Heart right ventricle (tissue), 16 donors: ENCODE results near the gene FAM204A. TPM values are rescaled to one million over a fixed set of nuclear protein-coding genes. Genes with fewer than 3 reads are reported as not detected.

ENCODE experiments used
- ATAC-seq, 8 donors: fragments of 200-7000 bp; cut with Tn5 transposase; one replicate each; pipeline ENCODE4 v1.9.1; 2020; ENCODE audit warnings: mild to moderate bottlenecking in 8 of 8, moderate library complexity in 8 of 8, moderate number of reproducible peaks in 1 of 8
- DNase-seq, 2 donors: peaks; one replicate each; pipeline ENCODE4 v3.0.0-alpha.2; 2020
- H3K27ac ChIP-seq, 10 donors: fragments of 200-600 bp; sonication (generic) in 2 of 10; one replicate each; pipeline versions ENCODE4 v1.5.0 to v1.8.0; 2020 to 2022; ENCODE audit warnings: mild to moderate bottlenecking in 3 of 10
- H3K27me3 ChIP-seq, 7 donors: fragments of 200-600 bp; one replicate each; pipeline ENCODE4 v1.8.0; 2021 to 2022; ENCODE audit warnings: mild to moderate bottlenecking in 2 of 7
- H3K36me3 ChIP-seq, 9 donors: fragments of 200-600 bp; sonication (generic) in 1 of 9; one replicate each; pipeline versions ENCODE4 v1.5.0 to v1.8.0; 2020 to 2022; ENCODE audit warnings: mild to moderate bottlenecking in 2 of 9
- H3K4me1 ChIP-seq, 9 donors: fragments of 200-600 bp; sonication (generic) in 1 of 9; one replicate each; pipeline versions ENCODE4 v1.5.0 to v1.8.0; 2020 to 2022; ENCODE audit warnings: mild to moderate bottlenecking in 4 of 9
- H3K4me3 ChIP-seq, 10 donors: fragments of 200-600 bp; sonication (generic) in 2 of 10; one replicate each; pipeline versions ENCODE4 v1.5.0 to v1.8.0; 2020 to 2022; ENCODE audit warnings: mild to moderate bottlenecking in 7 of 10, moderate library complexity in 2 of 10
- H3K9me3 ChIP-seq, 11 donors: fragments of 200-600 bp in 10 of 11; sonication (generic) in 2 of 11; one replicate each; pipeline versions ENCODE4 v1.5.0 to v1.8.0; 2013 to 2022; ENCODE audit warnings: mild to moderate bottlenecking in 2 of 11, control low read depth in 1 of 11, moderate library complexity in 1 of 11
- WGBS, 2 donors: extraction: QIAGEN DNeasy Blood & Tissue Kit; methylation state at CpG; one replicate each; pipeline ENCODE4 v1.1.7; 2013; ENCODE audit warnings: inconsistent platforms in 1 of 2; 5-methylcytosine and 5-hydroxymethylcytosine counted together
- intact Hi-C, 10 donors: fragments of 100-400 bp; cut with DNase I; formaldehyde crosslinking; loops; one replicate each; pipeline versions ENCODE4 v1.11.1 to v1.14.2; 2022
- polyA plus RNA-seq, 2 donors: library from polyadenylated mRNA; stranded (reverse); fragments of 200-250 nt; gene quantifications; one replicate each; pipeline ENCODE4 v1.2.3, GENCODE V29; 2013
- total RNA-seq, 10 donors: library from RNA; stranded (reverse); fragmentation: NEBNext Ultra II Directional in 3 of 10; extraction: Animal tissue kit (Norgen Biotek cat#: 25700) in 3 of 10; gene quantifications; one replicate each; pipeline versions ENCODE4 v1.2.1 to v1.2.4, GENCODE V29; 2021 to 2023
- TF ChIP-seq, protein P1 (sequence below), 9 donors: fragments of 200-600 bp; sonication (generic) in 2 of 9; IDR thresholded peaks; one replicate each; pipeline versions ENCODE4 v1.5.0 to v1.8.0; 2021 to 2022; ENCODE audit warnings: antibody characterized with exemption in 9 of 9, mild to moderate bottlenecking in 5 of 9, moderate library complexity in 1 of 9
- donor health status: Arrhythmogenic right ventricular cardiomyopathy.
- donor health status: ischemic (EF 13 %, LVEDD 7.1; RV severe dilation, severe dysfunction).
- donor health status: healthy with polysubstance abuse.
- donor health status: DM: no; HTN: yes; CAD: no.
- donor health status: DM: no; HTN: no; CAD: no.
- donor health status: ischemic (EF 25% LVEDD 6.9; RV normal size, moderate dysfunction).
- donor health status: ischemic (EF 25% LVEDD 5.7; RV mildly dilated, moderate dysfunction).
- donor health status: healthy.
- donor health status: DM: yes; HTN: yes; CAD: no.
- donor health status: Ischemic cardiomyopathy.
- donor health status: ischemic (EF 35%, LVEDD 5.7; RV mildly dilated, moderate dysfunction).
- donor health status: nonischemic (EF 11% LVEDD 7.7; RV severe dilation, severe dysfunction).
- donor health status: DM: yes; HTN: yes; CAD: no.
- donor health status: PGD.
- donor health status: ischemic (EF 29% LVEDD 5.4; RV normal size, mild dysfunction).
- donor health status: nonischemic (EF 23%, LVEDD 6.1; RV moderate dilation, normal function).

Gene FAM204A
- total and polyA plus RNA-seq, 12 donors = 29.0 to 77.7 (median 62.9) TPM

DNA sequence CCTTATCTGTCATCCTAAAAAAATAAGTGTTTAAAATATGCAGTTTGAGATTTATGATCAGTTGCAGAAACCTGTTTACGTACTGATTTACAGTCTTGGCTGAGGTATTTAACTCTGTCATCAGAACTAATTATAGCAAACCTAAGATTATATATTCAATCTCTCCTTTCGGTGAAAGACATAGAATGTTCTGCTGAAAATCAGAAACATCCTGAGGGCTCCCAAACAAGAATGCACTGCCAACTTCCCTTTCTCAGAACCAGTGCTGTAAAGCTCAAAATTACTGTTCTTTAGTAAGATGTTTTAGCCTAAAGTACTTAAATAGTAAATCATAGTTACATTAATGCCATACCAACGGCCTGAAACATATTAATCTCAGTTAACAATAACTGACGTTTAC lies 34.3 kb downstream of the FAM204A start:
- no peak for DNase-seq
- WGBS, 2 donors = 54 to 61% methylated on average over 4 of the region's 4 CpGs
- Histone ChIP-seq H3K4me1 (peaks cover 0 to 17% (median 6%) of the 10 kb centered on the region in 9 donors), H3K27ac (peak overlapping the region in 2 of 10 donors; percentile 28 to 34), H3K36me3 (peaks cover 0 to 83% (median 27%) of the 10 kb centered on the region in 9 donors), H3K27me3 (no peaks in the 10 kb centered on the region), H3K9me3 (no peaks in the 10 kb centered on the region), H3K4me3 (no peak overlapping the region)
- TF ChIP-seq, protein P1, sequence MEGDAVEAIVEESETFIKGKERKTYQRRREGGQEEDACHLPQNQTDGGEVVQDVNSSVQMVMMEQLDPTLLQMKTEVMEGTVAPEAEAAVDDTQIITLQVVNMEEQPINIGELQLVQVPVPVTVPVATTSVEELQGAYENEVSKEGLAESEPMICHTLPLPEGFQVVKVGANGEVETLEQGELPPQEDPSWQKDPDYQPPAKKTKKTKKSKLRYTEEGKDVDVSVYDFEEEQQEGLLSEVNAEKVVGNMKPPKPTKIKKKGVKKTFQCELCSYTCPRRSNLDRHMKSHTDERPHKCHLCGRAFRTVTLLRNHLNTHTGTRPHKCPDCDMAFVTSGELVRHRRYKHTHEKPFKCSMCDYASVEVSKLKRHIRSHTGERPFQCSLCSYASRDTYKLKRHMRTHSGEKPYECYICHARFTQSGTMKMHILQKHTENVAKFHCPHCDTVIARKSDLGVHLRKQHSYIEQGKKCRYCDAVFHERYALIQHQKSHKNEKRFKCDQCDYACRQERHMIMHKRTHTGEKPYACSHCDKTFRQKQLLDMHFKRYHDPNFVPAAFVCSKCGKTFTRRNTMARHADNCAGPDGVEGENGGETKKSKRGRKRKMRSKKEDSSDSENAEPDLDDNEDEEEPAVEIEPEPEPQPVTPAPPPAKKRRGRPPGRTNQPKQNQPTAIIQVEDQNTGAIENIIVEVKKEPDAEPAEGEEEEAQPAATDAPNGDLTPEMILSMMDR (IDR thresholded peaks at IDR 0.05) = no peak
- no peak for ATAC-seq
- intact Hi-C loops = no loop called here

GRCh38 chr10:118307220-118307619 lies 34.9 kb downstream of the FAM204A start:
- no peak for DNase-seq
- Histone ChIP-seq H3K27ac (peak overlapping the region in 2 of 10 donors; percentile 2 to 34), H3K9me3 (no peaks in the 10 kb centered on the region), H3K27me3 (no peaks in the 10 kb centered on the region), H3K4me3 (no peak overlapping the region), H3K36me3 (peaks cover 0 to 77% (median 23%) of the 10 kb centered on the region in 9 donors), H3K4me1 (peaks cover 0 to 17% (median 6%) of the 10 kb centered on the region in 9 donors)
- ATAC-seq = peak in 3 of 8 donors; percentile 42 to 61 (median 42)
- intact Hi-C loops = no loop called here
- WGBS, 2 donors = 19 to 48% methylated on average over 1 of the region's 1 CpG
- TF ChIP-seq, protein P1 (IDR thresholded peaks at IDR 0.05) = no peak

GRCh38 chr10:118305730-118306129 lies 36.4 kb downstream of the FAM204A start:
- Histone ChIP-seq H3K27ac (no peak overlapping the region), H3K27me3 (no peaks in the 10 kb centered on the region), H3K36me3 (peaks cover 0 to 62% (median 11%) of the 10 kb centered on the region in 9 donors), H3K9me3 (no peaks in the 10 kb centered on the region), H3K4me3 (no peak overlapping the region), H3K4me1 (peaks cover 0 to 17% (median 6%) of the 10 kb centered on the region in 9 donors)
- 98 to 99% methylated on average over 1 of the region's 1 CpG for WGBS, 2 donors
- intact Hi-C loops = no loop called here
- no peak for ATAC-seq
- DNase-seq = no peak
- TF ChIP-seq, protein P1 (IDR thresholded peaks at IDR 0.05) = no peak

- 94 to 95% methylated on average over 6 of the region's 6 CpGs for WGBS, 2 donors
- H3K9me3 ChIP-seq = no peaks in the 10 kb centered on the region
- TF ChIP-seq, protein P1 (IDR thresholded peaks at IDR 0.05) = no peak
- intact Hi-C loops = loop anchor here in 1 of 10 donors (5.0 kb wide), 1 partner anchor 33 kb away; no protein-coding TSS in a partner anchor
- H3K27me3 ChIP-seq = no peaks in the 10 kb centered on the region
- no peak for DNase-seq
- peaks cover 0 to 17% (median 6%) of the 10 kb centered on the region in 9 donors for H3K4me1 ChIP-seq
- no peak overlapping the region for H3K4me3 ChIP-seq
- no peak for ATAC-seq
- H3K27ac ChIP-seq = no peak overlapping the region
- H3K36me3 ChIP-seq = peaks cover 0 to 50% (median 6%) of the 10 kb centered on the region in 9 donors
Observed at GRCh38 chr10:118304521-118304920, 37.6 kb downstream of the FAM204A start.
